AG04449 (cell line): Measurements from ENCODE around the gene SMNDC1.

Experiments used
- CTCF ChIA-PET: fragments of 350-600 bp; formaldehyde crosslinking; extraction: SDS; loops from one replicate; lab custom pipeline; 2021; ENCODE audit warnings: antibody characterized with exemption; lab: Yijun Ruan, JAX
- POLR2A ChIA-PET: fragments of 400-600, 350-600 bp; formaldehyde crosslinking; extraction: SDS; loops from one replicate; lab custom pipeline; 2020; ENCODE audit warnings: antibody characterized with exemption, inconsistent platforms; lab: Yijun Ruan, JAX
- DNase-seq: peaks from one replicate; pipeline ENCODE4 v3.0.0-alpha.2; 2010; ENCODE audit warnings: low read depth, low spot score
- H3K4me3 ChIP-seq: 2 replicates; pipeline ENCODE4 v1.5.1; 2011; ENCODE audit warnings: low read depth, mild to moderate bottlenecking, control low read depth, low read length
- CTCF ChIP-seq: IDR thresholded peaks from one replicate; pipeline ENCODE4 v1.5.1; 2011; ENCODE audit warnings: mild to moderate bottlenecking, moderate library complexity, low read length, control low read depth, inconsistent platforms; ENCODE audit not compliant: insufficient read depth; ENCODE audit errors: missing control alignments

Gene SMNDC1

GRCh38 chr10:110268971-110269370 is 35.7 kb downstream of the SMNDC1 start:
- TF ChIP-seq CTCF, result no peak
- no peak for DNase-seq
- ChIA-PET CTCF (interaction anchor here (3.6 to 4.0 kb wide), 2 partner anchors 10 to 131 kb away, joined by 21 to 23 read pairs; no protein-coding TSS in a partner anchor), POLR2A (no interaction called here)
- no peak overlapping the region for H3K4me3 ChIP-seq

- ChIA-PET POLR2A (no interaction called here), CTCF (interaction anchor here (1.2 to 4.0 kb wide), 3 partner anchors 11 to 384 kb away, joined by 3 to 23 read pairs (median 21); no protein-coding TSS in a partner anchor)
- no peak overlapping the region for H3K4me3 ChIP-seq
- DNase-seq, result no peak
- TF ChIP-seq CTCF, result no peak
Observed at GRCh38 chr10:110268442-110268841, 36.3 kb downstream of the SMNDC1 start.

- POLR2A ChIA-PET, result no interaction called here
- no peak overlapping the region for H3K4me3 ChIP-seq
- TF ChIP-seq CTCF, result no peak
- CTCF ChIA-PET, result interaction anchor here (0.8 to 4.0 kb wide), 4 partner anchors 12 to 383 kb away, joined by 3 to 21 read pairs (median 4); no protein-coding TSS in a partner anchor
- DNase-seq, result no peak
Observed at GRCh38 chr10:110267276-110267675, 37.4 kb downstream of the SMNDC1 start.

- no peak for TF ChIP-seq CTCF
- CTCF ChIA-PET, result interaction anchor here (0.8 to 1.4 kb wide), 2 partner anchors 9 to 128 kb away, joined by 3 to 5 read pairs; no protein-coding TSS in a partner anchor
- no peak overlapping the region for H3K4me3 ChIP-seq
- POLR2A ChIA-PET, result no interaction called here
- DNase-seq, result no peak
Observed at GRCh38 chr10:110265573-110266193, 39.0 kb downstream of the SMNDC1 start.

- no peak for DNase-seq
- TF ChIP-seq CTCF, result no peak
- no peak overlapping the region for H3K4me3 ChIP-seq
- ChIA-PET POLR2A (no interaction called here), CTCF (interaction anchor here (0.9 to 2.2 kb wide), 4 partner anchors 16 to 379 kb away, joined by 3 to 7 read pairs (median 4); no protein-coding TSS in a partner anchor)
Observed at GRCh38 chr10:110263164-110263563, 41.6 kb downstream of the SMNDC1 start.

- CTCF ChIA-PET, result interaction anchor here (1.0 to 1.8 kb wide), 4 partner anchors 14 to 123 kb away, joined by 3 to 10 read pairs (median 5); no protein-coding TSS in a partner anchor
- no peak for DNase-seq
Observed at GRCh38 chr10:110260746-110261477, 43.8 kb downstream of the SMNDC1 start.

More at GRCh38 chr10:110260746-110261477, 43.8 kb downstream of the SMNDC1 start:
- POLR2A ChIA-PET, result no interaction called here
- TF ChIP-seq CTCF, result no peak
- H3K4me3 ChIP-seq, result no peak overlapping the region
